ENCODE results near the gene TRIM73.
"Not testable (repeated sequence)": the region's sequence is repeated elsewhere in the genome, so short reads cannot be mapped to it uniquely, and the experiment has no call there.

TRIM73 gene

GRCh38 chr7:75409880-75410822 is 14.7 kb downstream of the TRIM73 start:
- not testable (repeated sequence) for H3K9me3 Mint-ChIP-seq; H3K4me3 Mint-ChIP-seq; H3K27ac Mint-ChIP-seq; H3K4me1 Mint-ChIP-seq (ENCODE audit: low read depth); H3K36me3 Mint-ChIP-seq (ENCODE audit: low read depth); H3K27me3 Mint-ChIP-seq (ENCODE audit: low read depth)

GRCh38 chr7:75410823-75411173 is 15.4 kb downstream of the TRIM73 start:
- H3K27ac Mint-ChIP-seq; H3K9me3 Mint-ChIP-seq; H3K36me3 Mint-ChIP-seq (ENCODE audit: low read depth); H3K4me3 Mint-ChIP-seq; H3K4me1 Mint-ChIP-seq (ENCODE audit: low read depth); H3K27me3 Mint-ChIP-seq (ENCODE audit: low read depth): not testable (repeated sequence)

- H3K27me3 Mint-ChIP-seq (ENCODE audit: low read depth); H3K27ac Mint-ChIP-seq; H3K4me1 Mint-ChIP-seq (ENCODE audit: low read depth); H3K4me3 Mint-ChIP-seq; H3K9me3 Mint-ChIP-seq; H3K36me3 Mint-ChIP-seq (ENCODE audit: low read depth): not testable (repeated sequence)
Measured at GRCh38 chr7:75414204-75414603, 18.8 kb downstream of the TRIM73 start.

- not testable (repeated sequence) for H3K4me3 Mint-ChIP-seq; H3K4me1 Mint-ChIP-seq (ENCODE audit: low read depth); H3K9me3 Mint-ChIP-seq; H3K36me3 Mint-ChIP-seq (ENCODE audit: low read depth); H3K27ac Mint-ChIP-seq; H3K27me3 Mint-ChIP-seq (ENCODE audit: low read depth)
Measured at GRCh38 chr7:75414708-75415427, 19.4 kb downstream of the TRIM73 start.

- H3K4me1 Mint-ChIP-seq (ENCODE audit: low read depth); H3K27ac Mint-ChIP-seq; H3K9me3 Mint-ChIP-seq; H3K27me3 Mint-ChIP-seq (ENCODE audit: low read depth); H3K4me3 Mint-ChIP-seq; H3K36me3 Mint-ChIP-seq (ENCODE audit: low read depth): not testable (repeated sequence)
Measured at GRCh38 chr7:75415428-75415817, 20.0 kb downstream of the TRIM73 start.

GRCh38 chr7:75415829-75416373 is 20.5 kb downstream of the TRIM73 start:
- H3K4me3 Mint-ChIP-seq; H3K4me1 Mint-ChIP-seq (ENCODE audit: low read depth); H3K27ac Mint-ChIP-seq; H3K36me3 Mint-ChIP-seq (ENCODE audit: low read depth); H3K27me3 Mint-ChIP-seq (ENCODE audit: low read depth); H3K9me3 Mint-ChIP-seq: not testable (repeated sequence)

GRCh38 chr7:75416787-75417186 is 21.4 kb downstream of the TRIM73 start:
- not testable (repeated sequence) for H3K36me3 Mint-ChIP-seq (ENCODE audit: low read depth); H3K4me1 Mint-ChIP-seq (ENCODE audit: low read depth); H3K27me3 Mint-ChIP-seq (ENCODE audit: low read depth); H3K4me3 Mint-ChIP-seq; H3K27ac Mint-ChIP-seq; H3K9me3 Mint-ChIP-seq

- not testable (repeated sequence) for H3K4me1 Mint-ChIP-seq (ENCODE audit: low read depth); H3K9me3 Mint-ChIP-seq; H3K4me3 Mint-ChIP-seq; H3K36me3 Mint-ChIP-seq (ENCODE audit: low read depth); H3K27ac Mint-ChIP-seq; H3K27me3 Mint-ChIP-seq (ENCODE audit: low read depth)
Measured at GRCh38 chr7:75418292-75418858, 22.9 kb downstream of the TRIM73 start.

GRCh38 chr7:75419210-75419609 is 23.8 kb downstream of the TRIM73 start:
- not testable (repeated sequence) for H3K4me1 Mint-ChIP-seq (ENCODE audit: low read depth); H3K36me3 Mint-ChIP-seq (ENCODE audit: low read depth); H3K4me3 Mint-ChIP-seq; H3K27me3 Mint-ChIP-seq (ENCODE audit: low read depth); H3K9me3 Mint-ChIP-seq; H3K27ac Mint-ChIP-seq

- H3K27me3 Mint-ChIP-seq (ENCODE audit: low read depth); H3K4me1 Mint-ChIP-seq (ENCODE audit: low read depth); H3K4me3 Mint-ChIP-seq; H3K9me3 Mint-ChIP-seq; H3K27ac Mint-ChIP-seq: not testable (repeated sequence)
- peaks cover 13% of the 10 kb centered on the region for H3K36me3 Mint-ChIP-seq (ENCODE audit: low read depth)
Measured at GRCh38 chr7:75419693-75420092, 24.3 kb downstream of the TRIM73 start.

GRCh38 chr7:75420152-75420551 is 24.7 kb downstream of the TRIM73 start:
- H3K4me1 Mint-ChIP-seq (ENCODE audit: low read depth); H3K9me3 Mint-ChIP-seq; H3K27me3 Mint-ChIP-seq (ENCODE audit: low read depth); H3K4me3 Mint-ChIP-seq; H3K27ac Mint-ChIP-seq: not testable (repeated sequence)
- H3K36me3 Mint-ChIP-seq (ENCODE audit: low read depth): peaks cover 13% of the 10 kb centered on the region

- H3K4me3 Mint-ChIP-seq; H3K27me3 Mint-ChIP-seq (ENCODE audit: low read depth); H3K27ac Mint-ChIP-seq; H3K9me3 Mint-ChIP-seq; H3K4me1 Mint-ChIP-seq (ENCODE audit: low read depth): not testable (repeated sequence)
- peaks cover 13% of the 10 kb centered on the region for H3K36me3 Mint-ChIP-seq (ENCODE audit: low read depth)
Measured at GRCh38 chr7:75421798-75422710, 26.6 kb downstream of the TRIM73 start.

GRCh38 chr7:75423481-75423880 is 28.1 kb downstream of the TRIM73 start:
- not testable (repeated sequence) for H3K27ac Mint-ChIP-seq; H3K4me3 Mint-ChIP-seq; H3K27me3 Mint-ChIP-seq (ENCODE audit: low read depth); H3K9me3 Mint-ChIP-seq; H3K4me1 Mint-ChIP-seq (ENCODE audit: low read depth)
- peaks cover 16% of the 10 kb centered on the region for H3K36me3 Mint-ChIP-seq (ENCODE audit: low read depth)

- not testable (repeated sequence) for H3K27ac Mint-ChIP-seq; H3K27me3 Mint-ChIP-seq (ENCODE audit: low read depth); H3K4me3 Mint-ChIP-seq; H3K9me3 Mint-ChIP-seq; H3K4me1 Mint-ChIP-seq (ENCODE audit: low read depth)
- peaks cover 40% of the 10 kb centered on the region for H3K36me3 Mint-ChIP-seq (ENCODE audit: low read depth)
Measured at GRCh38 chr7:75439000-75439399, 43.6 kb downstream of the TRIM73 start.
